T-helper 1 cell treated with Interleukin-12 subunit alpha and Interleukin-12 subunit beta and Interleukin-4 antibody, amounts not matched to agents 30 ng/mL and 1 ng/mL, for 36 hours (primary cell): ENCODE results near the gene PHIP. TPM values are rescaled to one million over a fixed set of nuclear protein-coding genes. Genes with fewer than 3 reads are reported as not detected.

ENCODE experiments used
- intact Hi-C: fragments of 100-400 bp; cut with micrococcal nuclease; formaldehyde crosslinking; loops from one replicate; pipeline ENCODE4 v1.15.1; 2024
- total RNA-seq: library from RNA; stranded (reverse); gene quantifications from 2 replicates; pipeline ENCODE4 v1.2.3, GENCODE V29; 2022

PHIP gene
- total RNA-seq, 1 donor from 2014 or later = 35.3 TPM

DNA sequence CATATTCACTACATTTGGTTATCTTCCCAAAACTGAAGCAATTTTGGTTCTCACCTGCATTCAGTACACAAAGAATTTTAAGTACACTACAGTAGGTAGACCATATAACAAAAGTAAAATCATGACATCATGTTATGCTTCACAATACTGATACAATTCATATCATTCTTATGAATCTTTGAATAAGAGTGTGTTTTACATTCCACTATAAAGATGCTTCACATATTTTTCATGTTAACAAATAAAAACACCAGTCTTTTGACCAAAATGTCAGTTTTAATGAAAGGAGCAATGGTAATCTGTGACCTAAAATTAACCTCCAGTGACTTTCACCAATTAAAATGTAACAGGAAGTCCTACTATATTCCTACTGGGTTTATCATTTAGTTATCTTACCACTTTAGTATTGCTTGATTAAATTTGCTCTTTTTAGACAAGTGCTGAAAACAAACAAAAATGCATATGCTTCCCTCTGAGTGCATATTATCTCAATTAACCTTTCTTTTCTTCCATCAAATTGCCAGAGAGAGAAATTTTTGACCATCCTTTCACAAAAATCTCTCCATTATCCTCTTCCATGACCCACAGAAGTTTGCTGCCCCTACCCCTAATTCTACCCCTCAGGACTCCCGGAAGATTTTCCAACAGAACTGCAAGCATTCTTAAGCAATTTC, 49.3 kb downstream of the PHIP start:
- intact Hi-C loops = no loop called here

- intact Hi-C loops = no loop called here
These were observed 66.1 kb downstream of the PHIP start for GRCh38 chr6:79011940-79012339.

DNA sequence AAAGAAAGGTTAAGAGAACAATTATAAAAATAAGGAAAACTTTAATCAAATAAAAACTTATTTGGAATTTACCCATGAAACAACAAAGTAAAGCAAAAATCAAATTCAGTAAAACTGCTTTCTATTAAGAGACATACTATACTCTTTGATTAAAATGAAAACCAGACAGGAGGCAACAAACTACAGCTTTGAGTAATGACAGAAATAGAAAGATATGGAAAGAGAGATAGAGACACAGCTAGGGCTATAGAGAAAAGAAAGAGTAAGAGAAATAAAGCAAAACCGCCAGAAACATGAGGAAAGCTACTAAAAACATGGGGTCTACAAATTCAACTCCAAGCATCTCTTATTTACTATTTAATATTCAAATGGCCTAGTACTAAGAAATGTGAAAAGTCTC, 67.6 kb downstream of the PHIP start:
- intact Hi-C loops = no loop called here

DNA sequence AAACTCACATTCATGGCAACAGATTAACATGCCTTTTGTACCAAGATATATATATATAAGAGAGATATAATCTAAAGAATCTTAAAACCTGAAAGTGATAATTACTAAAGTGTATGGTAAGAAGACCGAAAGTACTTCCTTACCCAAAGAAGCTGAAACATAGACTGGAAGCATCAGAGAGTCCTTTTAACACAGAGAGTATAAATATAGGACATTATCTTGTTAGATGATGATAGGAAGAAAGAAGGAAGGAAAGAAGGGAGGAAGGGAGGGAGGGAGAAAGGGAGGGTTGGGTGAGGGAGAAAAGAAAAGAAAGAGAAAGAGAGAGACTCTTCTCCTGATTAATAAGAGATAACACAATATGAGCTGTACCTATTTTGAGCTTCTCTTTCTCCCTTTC, 68.2 kb downstream of the PHIP start:
- intact Hi-C loops = no loop called here

DNA sequence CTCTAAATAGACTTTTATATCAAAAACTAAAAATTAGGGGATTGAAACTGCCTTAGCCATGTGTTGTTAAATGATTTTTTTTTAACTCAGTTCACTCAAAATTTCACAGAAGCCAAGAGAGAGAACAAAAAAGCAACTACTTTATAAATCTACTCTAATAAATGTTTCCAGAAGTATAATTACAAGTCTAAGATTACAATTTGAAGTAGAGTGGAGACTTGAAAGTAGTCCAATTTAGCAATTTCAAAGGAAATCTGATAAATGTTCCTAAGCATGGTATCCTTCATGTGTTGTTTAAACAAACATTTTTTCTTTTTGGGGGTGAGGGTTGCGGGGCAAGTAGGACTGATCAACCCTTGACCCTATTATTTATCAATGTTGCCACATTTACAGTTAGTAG, 72.6 kb downstream of the PHIP start:
- intact Hi-C loops = no loop called here

- intact Hi-C loops = no loop called here
These were observed 73.0 kb downstream of the PHIP start for GRCh38 chr6:79005024-79005423.

DNA sequence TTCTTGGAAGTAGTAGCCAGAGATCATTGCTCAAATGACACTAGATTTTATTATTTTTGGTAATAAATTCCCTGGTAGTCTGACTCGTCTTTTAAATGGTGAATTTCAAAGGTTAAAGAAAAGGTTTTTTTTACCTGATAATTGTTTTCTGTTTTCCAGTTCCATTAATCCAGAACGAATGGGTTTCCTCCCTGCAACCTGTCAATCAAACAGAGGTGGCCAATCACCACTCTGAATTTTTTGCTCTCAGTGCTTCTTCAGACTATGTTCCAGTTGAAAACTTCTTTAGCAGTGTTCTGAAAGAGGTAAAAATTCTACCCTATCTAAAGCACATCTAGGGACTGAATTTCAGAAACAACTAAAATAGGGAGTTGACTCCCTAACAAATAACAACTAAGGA, 73.8 kb downstream of the PHIP start:
- intact Hi-C loops = no loop called here

DNA sequence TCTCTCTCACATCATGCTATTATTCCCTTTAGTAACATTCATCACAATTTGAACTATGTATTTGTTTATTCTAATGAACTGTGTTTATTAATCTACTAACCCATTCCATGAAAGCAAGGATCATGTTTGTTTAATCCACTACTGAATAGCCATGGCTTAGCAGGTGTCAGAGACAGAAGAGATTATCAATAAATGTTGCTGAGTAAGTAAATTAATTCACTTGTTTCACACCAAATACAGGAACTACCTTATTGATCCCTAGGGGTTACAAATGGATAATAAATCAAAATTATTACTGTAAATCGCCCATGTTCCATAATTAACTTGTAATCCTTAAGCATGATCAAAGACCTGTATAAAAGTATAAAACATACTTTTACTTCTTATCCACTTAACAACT, 76.6 kb downstream of the PHIP start:
- intact Hi-C loops = no loop called here

DNA sequence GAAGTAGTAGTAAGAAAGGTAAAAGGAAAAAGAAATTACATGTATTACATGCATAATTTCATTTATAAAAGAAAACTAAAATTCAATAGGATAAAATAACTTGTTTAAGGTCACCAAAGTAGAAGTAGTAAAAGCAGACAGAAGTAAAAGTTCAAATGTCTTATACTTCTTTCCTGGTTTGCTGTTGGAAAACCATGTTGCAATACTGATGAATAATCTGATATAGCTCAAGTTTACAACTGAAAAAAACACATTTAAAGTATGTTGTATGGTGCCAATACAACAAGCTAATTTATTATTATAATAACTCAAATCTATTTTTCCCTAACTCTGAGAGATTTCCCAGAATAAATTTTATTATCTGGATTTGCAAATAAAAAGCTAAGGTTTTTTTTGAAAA, 78.3 kb downstream of the PHIP start:
- intact Hi-C loops = no loop called here

DNA sequence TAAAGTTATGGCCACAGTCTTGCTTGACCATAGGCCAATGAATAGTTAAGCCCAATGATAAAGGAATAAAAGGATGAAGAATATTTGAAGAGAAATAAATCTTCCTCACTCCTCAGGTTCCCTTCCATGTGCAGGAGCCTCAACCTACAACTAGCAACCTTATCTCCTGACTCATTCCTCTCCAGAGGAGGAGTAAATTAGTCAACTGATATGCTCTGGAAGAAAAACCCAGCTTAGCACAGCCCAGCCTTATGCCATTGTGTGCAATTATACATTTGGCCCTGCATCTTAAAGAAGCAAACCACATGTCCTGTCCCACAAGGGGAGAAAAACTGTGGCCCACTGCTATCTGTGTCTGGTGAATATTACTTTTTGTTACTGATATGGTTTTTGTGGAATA, 82.1 kb downstream of the PHIP start:
- intact Hi-C loops = no loop called here

GRCh38 chr6:78995346-78995745, 82.7 kb downstream of the PHIP start:
- intact Hi-C loops = no loop called here

GRCh38 chr6:78993955-78994354, 84.1 kb downstream of the PHIP start:
- intact Hi-C loops = no loop called here

DNA sequence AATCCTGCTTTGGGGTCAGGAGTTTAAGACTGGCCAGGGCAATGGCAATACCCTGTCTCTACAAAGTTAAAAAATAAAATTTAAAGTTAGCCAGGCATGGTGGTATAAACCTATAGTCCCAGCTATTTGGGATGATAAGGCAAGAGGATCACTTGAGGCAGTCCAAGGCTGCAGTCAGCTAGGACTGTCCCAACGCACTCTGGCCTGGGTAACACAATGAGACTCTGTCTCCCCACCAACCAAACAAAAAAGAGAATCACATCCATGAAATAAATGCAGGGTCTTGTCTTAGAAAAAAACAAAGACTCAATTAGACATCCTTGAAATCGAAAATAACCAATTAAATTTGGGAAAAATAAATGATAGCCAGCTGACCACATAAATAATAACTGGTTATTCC, 88.9 kb downstream of the PHIP start:
- intact Hi-C loops = no loop called here

DNA sequence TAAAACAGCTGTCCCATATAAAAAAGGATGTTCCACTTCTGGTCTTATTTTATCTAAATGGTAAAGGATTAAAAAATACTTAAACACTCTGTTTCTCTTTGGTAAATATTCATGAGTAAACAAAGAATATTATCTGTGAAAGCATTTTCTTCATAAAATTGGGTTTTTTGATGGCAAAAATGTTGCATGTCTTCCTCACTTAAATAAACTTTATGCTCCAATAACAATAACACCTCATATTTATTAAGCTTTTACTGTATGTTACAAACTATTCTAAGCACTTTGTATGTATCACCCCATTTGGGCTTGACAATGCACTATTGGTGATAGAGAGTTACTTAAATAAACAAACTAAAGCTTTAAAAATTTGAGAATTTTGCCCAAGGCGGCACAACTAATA, 91.9 kb downstream of the PHIP start:
- intact Hi-C loops = no loop called here

- intact Hi-C loops = no loop called here
These were observed 93.7 kb downstream of the PHIP start for GRCh38 chr6:78984225-78984950.

- intact Hi-C loops = no loop called here
These were observed 110.9 kb downstream of the PHIP start for GRCh38 chr6:78967191-78967590.

DNA sequence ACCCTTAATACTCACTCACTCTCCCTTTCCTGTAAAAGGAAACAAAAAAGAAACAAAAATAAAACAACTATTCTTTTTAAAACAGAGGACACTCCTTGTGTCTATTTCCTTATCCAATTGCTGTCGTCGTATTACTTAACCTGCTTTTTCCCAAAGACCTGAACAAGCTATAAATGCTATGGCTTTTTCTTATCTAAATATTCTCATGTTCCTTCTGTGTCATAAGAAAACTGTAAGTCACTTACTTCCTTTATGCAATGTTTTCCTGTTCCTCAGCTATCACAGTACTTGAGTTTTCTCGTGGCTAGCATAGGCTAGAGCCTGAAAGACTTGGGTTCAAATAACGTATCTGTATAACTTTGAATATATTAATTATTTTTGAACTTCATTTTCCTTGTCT, 111.5 kb downstream of the PHIP start:
- intact Hi-C loops = no loop called here

DNA sequence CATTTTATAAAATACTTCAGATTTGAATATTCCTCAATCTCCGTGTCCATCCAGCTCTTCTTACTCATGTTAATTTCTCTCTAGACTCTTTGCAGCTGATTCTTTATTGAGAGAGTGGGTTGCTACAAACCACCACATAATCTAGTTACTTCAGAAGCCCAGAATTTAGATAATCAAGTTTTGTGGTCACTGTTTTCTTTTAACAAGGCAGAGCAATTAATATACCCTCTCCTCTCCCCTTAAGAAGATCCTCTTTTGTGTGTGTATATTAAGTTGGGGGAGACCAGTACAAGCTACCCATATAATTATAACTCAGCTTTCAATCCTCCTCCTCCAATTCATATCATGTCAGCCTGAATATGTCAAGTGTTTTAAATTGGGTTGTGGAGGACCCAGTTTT, 115.6 kb downstream of the PHIP start:
- intact Hi-C loops = no loop called here

- intact Hi-C loops = no loop called here
These were observed 123.3 kb downstream of the PHIP start for GRCh38 chr6:78954740-78955139.

DNA sequence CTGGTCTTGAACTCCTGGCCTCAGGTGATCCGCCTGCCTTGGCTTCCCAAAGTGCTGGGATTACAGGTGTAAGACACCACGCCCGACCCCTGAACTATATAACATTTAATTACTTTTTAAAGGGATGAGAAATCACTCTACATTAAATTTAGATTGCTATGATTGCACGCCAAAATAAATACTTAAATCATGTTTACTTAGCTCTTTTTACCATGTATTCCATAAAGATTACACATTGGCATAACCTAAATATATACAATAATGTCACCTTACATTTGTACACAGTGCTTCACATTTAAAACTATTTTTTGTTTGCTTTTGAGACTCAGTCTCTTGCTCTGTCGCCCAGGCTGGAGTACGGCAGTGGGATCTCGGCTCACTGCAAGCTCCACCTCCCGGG, 124.3 kb downstream of the PHIP start:
- intact Hi-C loops = no loop called here

GRCh38 chr6:78952362-78952761, 125.7 kb downstream of the PHIP start:
- intact Hi-C loops = no loop called here

DNA sequence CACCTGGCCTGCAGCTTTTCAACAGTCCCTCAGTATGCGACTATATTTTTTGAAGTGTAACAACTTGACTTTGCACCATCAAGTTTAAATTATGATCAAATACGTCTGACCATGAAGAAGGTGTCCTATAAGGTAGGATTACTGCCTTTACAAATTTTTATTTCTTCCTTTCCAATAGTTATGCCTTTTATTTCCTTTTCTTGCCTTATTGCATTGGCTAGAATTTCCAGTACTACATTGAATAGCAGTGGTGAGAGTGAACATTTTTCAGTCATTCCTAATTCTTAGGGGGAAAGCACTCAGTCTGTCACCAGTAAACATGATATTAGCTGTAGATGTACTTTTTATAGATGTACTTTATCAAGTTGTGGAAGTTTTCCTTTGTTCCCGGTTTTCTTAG, 129.3 kb downstream of the PHIP start:
- intact Hi-C loops = loop anchor here (10.0 kb wide), 1 partner anchor 286 kb away; the partner anchor contains the start of gene HMGN3

- intact Hi-C loops = loop anchor here (10.0 kb wide), 1 partner anchor 287 kb away; the partner anchor contains the start of gene HMGN3
These were observed 130.1 kb downstream of the PHIP start for GRCh38 chr6:78947962-78948361.
